ENCODE data around the gene TDRD6. TPM values are rescaled to one million over a fixed set of nuclear protein-coding genes. Genes with fewer than 3 reads are reported as not detected.

TDRD6 gene
- total RNA-seq, 2 donors from 2014 or later = 0.12 to 0.37 TPM

GRCh38 chr6:46676604-46677313, 10.9 kb upstream of the TDRD6 start:
- Histone ChIP-seq H3K27ac (no peak overlapping the region), H3K36me3 (peaks cover 17% of the 10 kb centered on the region), H3K9me3 (no peaks in the 10 kb centered on the region), H3K4me1 (no peaks in the 10 kb centered on the region), H3K27me3 (no peaks in the 10 kb centered on the region), H3K4me3 (no peak overlapping the region)
- no peak for DNase-seq (ENCODE audit: low spot score)
- no peak for TF ChIP-seq CTCF (IDR thresholded peaks at IDR 0.05)

GRCh38 chr6:46677314-46677654, 10.4 kb upstream of the TDRD6 start:
- H3K27ac ChIP-seq = no peak overlapping the region
- H3K9me3 ChIP-seq = no peaks in the 10 kb centered on the region
- TF ChIP-seq CTCF (IDR thresholded peaks at IDR 0.05) = no peak
- H3K27me3 ChIP-seq = no peaks in the 10 kb centered on the region
- H3K4me1 ChIP-seq = no peaks in the 10 kb centered on the region
- no peak for DNase-seq (ENCODE audit: low spot score)
- no peak overlapping the region for H3K4me3 ChIP-seq
- H3K36me3 ChIP-seq = peaks cover 17% of the 10 kb centered on the region

- no peaks in the 10 kb centered on the region for H3K9me3 ChIP-seq
- no peak for TF ChIP-seq CTCF (IDR thresholded peaks at IDR 0.05)
- H3K27me3 ChIP-seq = no peaks in the 10 kb centered on the region
- H3K36me3 ChIP-seq = no peaks in the 10 kb centered on the region
- H3K4me1 ChIP-seq = no peaks in the 10 kb centered on the region
- no peak overlapping the region for H3K27ac ChIP-seq
- no peak for DNase-seq (ENCODE audit: low spot score)
- H3K4me3 ChIP-seq = no peak overlapping the region
Measured at GRCh38 chr6:46684771-46685170, 2.9 kb upstream of the TDRD6 start.

GRCh38 chr6:46688117-46688965, 656 bp downstream of the TDRD6 start:
- no peaks in the 10 kb centered on the region for H3K27me3 ChIP-seq
- no peak overlapping the region for H3K4me3 ChIP-seq
- no peaks in the 10 kb centered on the region for H3K4me1 ChIP-seq
- H3K36me3 ChIP-seq = no peaks in the 10 kb centered on the region
- no peak for DNase-seq (ENCODE audit: low spot score)
- no peaks in the 10 kb centered on the region for H3K9me3 ChIP-seq
- no peak overlapping the region for H3K27ac ChIP-seq
- TF ChIP-seq CTCF (IDR thresholded peaks at IDR 0.05) = no peak

- Histone ChIP-seq H3K27ac (no peak overlapping the region), H3K9me3 (no peaks in the 10 kb centered on the region), H3K4me3 (no peak overlapping the region), H3K4me1 (no peaks in the 10 kb centered on the region), H3K27me3 (no peaks in the 10 kb centered on the region), H3K36me3 (no peaks in the 10 kb centered on the region)
- DNase-seq (ENCODE audit: low spot score) = no peak
- TF ChIP-seq CTCF (IDR thresholded peaks at IDR 0.05) = no peak
Measured at GRCh38 chr6:46688966-46689335, 1.3 kb downstream of the TDRD6 start.

Measured in right atrium auricular region (tissue), 2 donors.